HEK293 (cell line): Measurements from ENCODE around the gene ALB.

Experiments
- CTCF ChIA-PET: fragments of 350-600 bp; formaldehyde crosslinking; extraction: SDS; loops from one replicate; lab custom pipeline; 2021; ENCODE audit warnings: antibody characterized with exemption; lab: Yijun Ruan, JAX
- POLR2A ChIA-PET: fragments of 300-600 bp; formaldehyde crosslinking; extraction: SDS; loops from one replicate; lab custom pipeline; 2020; ENCODE audit warnings: antibody characterized with exemption, inconsistent platforms; lab: Yijun Ruan, JAX
- H3K27ac ChIP-seq: fragments of 200-500 bp; sonication (Bioruptor generic); 2 replicates; pipeline ENCODE4 v1.5.1; 2014; ENCODE audit warnings: low read depth, low read length, control low read depth, inconsistent platforms; ENCODE audit errors: extremely low read depth
- H3K36me3 ChIP-seq, 2 experiments: fragments of 200-500 bp in 1 of 2; sonication (Bioruptor generic) in 1 of 2; 1 replicate in 1 of 2; 2 replicates in 1 of 2; pipeline ENCODE4 v1.5.1; 2014 to 2017; ENCODE audit warnings: inconsistent platforms in 2 of 2, low read length in 2 of 2; ENCODE audit not compliant: control insufficient read depth in 2 of 2, insufficient read depth in 1 of 2
- H3K4me1 ChIP-seq: fragments of 200-500 bp; sonication (Bioruptor generic); 2 replicates; pipeline ENCODE4 v1.5.1; 2014; ENCODE audit warnings: mild to moderate bottlenecking, low read length, inconsistent platforms; ENCODE audit not compliant: control insufficient read depth, insufficient read depth
- H3K4me3 ChIP-seq: 2 replicates; pipeline ENCODE4 v1.5.1; 2011; ENCODE audit warnings: low read depth, mild to moderate bottlenecking, control low read depth, low read length, moderate library complexity
- H3K9me3 ChIP-seq: fragments of 200-500 bp; sonication (Bioruptor generic); 2 replicates; pipeline ENCODE4 v1.5.1; 2014; ENCODE audit warnings: low read depth, low read length, inconsistent platforms; ENCODE audit not compliant: control insufficient read depth, insufficient read depth
- HIC1 ChIP-seq: fragments of 450-650 bp; formaldehyde crosslinking; IDR thresholded peaks from 2 replicates; pipeline ENCODE4 v1.5.1; 2016; ENCODE audit warnings: missing biosample characterization, missing genetic modification characterization
- KLF10 ChIP-seq: fragments of 450-650 bp; IDR thresholded peaks from 2 replicates; pipeline ENCODE4 v1.5.1; 2018; ENCODE audit warnings: missing biosample characterization, mild to moderate bottlenecking, missing genetic modification characterization
- REPIN1 ChIP-seq: fragments of 450-650 bp; formaldehyde crosslinking; IDR thresholded peaks from 2 replicates; pipeline ENCODE4 v1.5.1; 2017; ENCODE audit warnings: missing biosample characterization, missing genetic modification characterization, low read depth
- TRIM28 ChIP-seq: IDR thresholded peaks from 2 replicates; pipeline ENCODE4 v1.6.1; 2011; ENCODE audit warnings: low read length, control low read depth, borderline replicate concordance
- ZBTB1 ChIP-seq: fragments of 450-650 bp; formaldehyde crosslinking; IDR thresholded peaks from 2 replicates; pipeline ENCODE4 v1.5.1; 2016; ENCODE audit warnings: missing biosample characterization, missing genetic modification characterization
- ZBTB48 ChIP-seq: fragments of 450-650 bp; formaldehyde crosslinking; IDR thresholded peaks from 2 replicates; pipeline ENCODE4 v1.5.1; 2016; ENCODE audit warnings: missing biosample characterization, missing genetic modification characterization
- ZNF133 ChIP-seq: fragments of 450-650 bp; formaldehyde crosslinking; IDR thresholded peaks from 2 replicates; pipeline ENCODE4 v1.5.1; 2016; ENCODE audit warnings: missing biosample characterization, missing genetic modification characterization
- ZNF138 ChIP-seq: fragments of 450-650 bp; formaldehyde crosslinking; IDR thresholded peaks from 2 replicates; pipeline ENCODE4 v1.5.1; 2016; ENCODE audit warnings: missing biosample characterization, missing genetic modification characterization, borderline replicate concordance
- ZNF140 ChIP-seq: fragments of 450-650 bp; formaldehyde crosslinking; IDR thresholded peaks from 2 replicates; pipeline ENCODE4 v1.5.1; 2016; ENCODE audit warnings: missing biosample characterization, missing genetic modification characterization
- ZNF148 ChIP-seq: fragments of 450-650 bp; formaldehyde crosslinking; IDR thresholded peaks from 2 replicates; pipeline ENCODE4 v1.5.0; 2017; ENCODE audit warnings: missing biosample characterization, missing genetic modification characterization, borderline replicate concordance
- ZNF18 ChIP-seq: fragments of 450-650 bp; formaldehyde crosslinking; IDR thresholded peaks from 2 replicates; pipeline ENCODE4 v1.5.1; 2016; ENCODE audit warnings: missing biosample characterization, missing genetic modification characterization
- ZNF184 ChIP-seq: fragments of 450-650 bp; IDR thresholded peaks from 2 replicates; pipeline ENCODE4 v1.5.1; 2018; ENCODE audit warnings: missing biosample characterization, mild to moderate bottlenecking, missing genetic modification characterization
- ZNF266 ChIP-seq: fragments of 450-650 bp; formaldehyde crosslinking; IDR thresholded peaks from 2 replicates; pipeline ENCODE4 v1.5.1; 2016; ENCODE audit warnings: missing biosample characterization, missing genetic modification characterization, low read depth
- ZNF350 ChIP-seq: fragments of 450-650 bp; formaldehyde crosslinking; IDR thresholded peaks from 2 replicates; pipeline ENCODE4 v1.5.0; 2017; ENCODE audit warnings: missing biosample characterization, mild to moderate bottlenecking, missing genetic modification characterization
- ZNF426 ChIP-seq: fragments of 450-650 bp; formaldehyde crosslinking; IDR thresholded peaks from 2 replicates; pipeline ENCODE4 v1.5.1; 2017; ENCODE audit warnings: missing biosample characterization, missing genetic modification characterization, mild to moderate bottlenecking, inconsistent platforms, moderate library complexity
- ZNF48 ChIP-seq: fragments of 450-650 bp; formaldehyde crosslinking; IDR thresholded peaks from 2 replicates; pipeline ENCODE4 v1.5.1; 2016; ENCODE audit warnings: missing biosample characterization, missing genetic modification characterization
- ZNF514 ChIP-seq: fragments of 450-650 bp; formaldehyde crosslinking; IDR thresholded peaks from 2 replicates; pipeline ENCODE4 v1.5.1; 2016; ENCODE audit warnings: missing biosample characterization, missing genetic modification characterization
- ZNF585B ChIP-seq: fragments of 450-650 bp; formaldehyde crosslinking; IDR thresholded peaks from 2 replicates; pipeline ENCODE4 v1.5.1; 2016; ENCODE audit warnings: missing biosample characterization, missing genetic modification characterization
- ZNF707 ChIP-seq: fragments of 450-650 bp; formaldehyde crosslinking; IDR thresholded peaks from 2 replicates; pipeline ENCODE4 v1.5.1; 2016; ENCODE audit warnings: missing biosample characterization, missing genetic modification characterization
- ZNF785 ChIP-seq: fragments of 450-650 bp; formaldehyde crosslinking; IDR thresholded peaks from 2 replicates; pipeline ENCODE4 v1.5.1; 2016; ENCODE audit warnings: missing biosample characterization, missing genetic modification characterization
- ZNF792 ChIP-seq: fragments of 450-650 bp; formaldehyde crosslinking; IDR thresholded peaks from 2 replicates; pipeline ENCODE4 v1.5.1; 2016; ENCODE audit warnings: missing biosample characterization, missing genetic modification characterization
- ZSCAN16 ChIP-seq: fragments of 450-650 bp; formaldehyde crosslinking; IDR thresholded peaks from 2 replicates; pipeline ENCODE4 v1.5.1; 2016; ENCODE audit warnings: missing biosample characterization, missing genetic modification characterization
- ZSCAN5A ChIP-seq: fragments of 450-650 bp; formaldehyde crosslinking; IDR thresholded peaks from 2 replicates; pipeline ENCODE4 v1.5.1; 2016; ENCODE audit warnings: missing biosample characterization, missing genetic modification characterization
- ZXDB ChIP-seq: fragments of 450-650 bp; formaldehyde crosslinking; IDR thresholded peaks from 2 replicates; pipeline ENCODE4 v1.5.1; 2016; ENCODE audit warnings: missing biosample characterization, missing genetic modification characterization

ALB gene

DNA sequence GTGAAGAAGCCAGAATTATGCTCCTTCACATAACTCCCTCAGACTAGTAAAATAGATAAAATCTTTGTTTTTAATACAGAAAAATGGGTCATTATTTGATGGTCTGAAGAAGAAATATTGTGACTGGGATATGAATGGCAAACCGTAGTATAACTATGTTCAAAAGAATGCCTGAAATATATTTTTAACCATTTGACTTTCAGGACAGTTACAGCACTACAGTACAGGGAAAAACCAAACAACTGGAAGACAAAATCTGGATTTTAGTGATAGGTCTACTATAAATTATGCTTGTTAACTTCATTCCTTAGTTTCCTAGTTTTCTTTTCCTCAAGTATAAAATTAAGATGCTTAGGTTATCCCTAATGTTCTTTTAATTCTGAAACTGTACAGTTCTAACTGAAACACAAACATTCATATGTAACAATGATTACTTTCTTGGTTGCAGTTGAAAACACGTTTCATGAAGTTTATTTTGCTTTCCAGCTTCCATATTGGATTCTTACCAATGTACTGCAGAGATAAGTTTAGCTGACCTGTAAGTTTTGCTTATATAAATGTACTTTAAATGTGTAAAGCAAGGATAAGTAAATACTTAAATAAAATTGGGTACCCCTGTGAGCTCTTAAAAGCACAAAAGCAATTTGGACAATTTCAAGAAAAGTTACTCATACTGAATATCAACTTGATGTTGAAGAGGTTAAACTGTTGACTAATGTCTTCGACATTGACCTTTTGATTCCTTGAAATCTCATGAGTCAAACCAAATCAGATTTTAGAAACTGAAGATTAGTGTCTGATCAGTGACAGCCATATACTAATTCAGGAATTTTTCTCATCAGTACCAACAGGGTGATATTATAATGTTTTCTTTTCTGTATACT is 32.8 kb downstream of the ALB start:
- ChIA-PET CTCF (interaction anchor here (1.5 to 2.5 kb wide), 2 partner anchors 9 to 96 kb away, joined by 6 to 12 read pairs; no protein-coding TSS in a partner anchor), POLR2A (no interaction called here)
- Histone ChIP-seq H3K4me3 (no peak overlapping the region), H3K36me3 (no peaks in the 10 kb centered on the region), H3K9me3 (no peaks in the 10 kb centered on the region), H3K4me1 (no peaks in the 10 kb centered on the region), H3K27ac (no peak overlapping the region)
- no peak for TF ChIP-seq ZBTB1 (tag by site-specific recombination)
- TF ChIP-seq ZNF707 (tag by site-specific recombination): no peak
- no peak for TF ChIP-seq ZNF148 (tag by site-specific recombination)
- no peak for TF ChIP-seq ZNF514 (tag by site-specific recombination)
- no peak for TF ChIP-seq ZNF138 (tag by site-specific recombination)
- no peak for TF ChIP-seq ZBTB48
- no peak for TF ChIP-seq ZNF792 (tag by site-specific recombination)
- TF ChIP-seq TRIM28: no peak
- no peak for TF ChIP-seq ZNF585B (tag by site-specific recombination)
- no peak for TF ChIP-seq ZNF184
- TF ChIP-seq REPIN1 (tag by site-specific recombination): no peak

DNA sequence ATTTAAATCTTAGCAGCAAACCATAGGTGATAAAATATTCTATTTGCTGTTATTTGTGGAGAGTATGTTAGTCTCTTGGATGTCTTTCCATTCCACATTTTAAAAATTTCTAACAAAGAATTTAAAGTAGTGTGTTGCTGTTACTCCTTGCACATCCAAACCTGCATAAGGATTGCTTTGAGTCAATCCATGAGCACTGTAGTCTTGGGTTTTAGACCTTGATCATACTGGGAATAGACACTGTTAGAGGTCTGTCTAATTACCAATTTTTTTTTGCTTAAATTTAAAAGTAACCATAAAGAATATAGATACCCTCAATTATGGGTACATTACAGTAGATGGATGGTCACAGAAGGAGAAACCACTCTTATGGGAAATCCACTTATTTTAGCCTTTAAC is 33.5 kb downstream of the ALB start:
- Histone ChIP-seq H3K36me3 (no peaks in the 10 kb centered on the region), H3K4me1 (no peaks in the 10 kb centered on the region), H3K9me3 (no peaks in the 10 kb centered on the region), H3K27ac (no peak overlapping the region), H3K4me3 (no peak overlapping the region)
- ChIA-PET CTCF (interaction anchor here (0.6 to 2.5 kb wide), 4 partner anchors 9 to 508 kb away, joined by 3 to 12 read pairs (median 5); no protein-coding TSS in a partner anchor), POLR2A (no interaction called here)
- TF ChIP-seq KLF10 (tag by site-specific recombination) (no peak), HIC1 (tag by site-specific recombination) (no peak), ZNF426 (tag by site-specific recombination) (no peak), ZNF785 (tag by site-specific recombination) (no peak), ZNF133 (no peak), ZXDB (tag by site-specific recombination) (no peak), ZNF48 (tag by site-specific recombination) (no peak), ZNF138 (tag by site-specific recombination) (no peak), ZNF140 (no peak), ZSCAN5A (tag by site-specific recombination) (no peak), ZSCAN16 (tag by site-specific recombination) (no peak), ZNF266 (tag by site-specific recombination) (no peak), ZNF350 (tag by site-specific recombination) (no peak), ZNF18 (no peak)
